GM12874 (cell line): ENCODE results near the gene POU2F3.

Experiments used
- CTCF ChIP-seq: IDR thresholded peaks from 2 replicates; pipeline ENCODE4 v1.5.1; 2011; ENCODE audit warnings: low read depth, mild to moderate bottlenecking, control low read depth, low read length, moderate library complexity; ENCODE audit not compliant: insufficient read depth

The POU2F3 gene

GRCh38 chr11:120259241-120259640 is 19.3 kb downstream of the POU2F3 start:
- TF ChIP-seq CTCF: no peak

DNA sequence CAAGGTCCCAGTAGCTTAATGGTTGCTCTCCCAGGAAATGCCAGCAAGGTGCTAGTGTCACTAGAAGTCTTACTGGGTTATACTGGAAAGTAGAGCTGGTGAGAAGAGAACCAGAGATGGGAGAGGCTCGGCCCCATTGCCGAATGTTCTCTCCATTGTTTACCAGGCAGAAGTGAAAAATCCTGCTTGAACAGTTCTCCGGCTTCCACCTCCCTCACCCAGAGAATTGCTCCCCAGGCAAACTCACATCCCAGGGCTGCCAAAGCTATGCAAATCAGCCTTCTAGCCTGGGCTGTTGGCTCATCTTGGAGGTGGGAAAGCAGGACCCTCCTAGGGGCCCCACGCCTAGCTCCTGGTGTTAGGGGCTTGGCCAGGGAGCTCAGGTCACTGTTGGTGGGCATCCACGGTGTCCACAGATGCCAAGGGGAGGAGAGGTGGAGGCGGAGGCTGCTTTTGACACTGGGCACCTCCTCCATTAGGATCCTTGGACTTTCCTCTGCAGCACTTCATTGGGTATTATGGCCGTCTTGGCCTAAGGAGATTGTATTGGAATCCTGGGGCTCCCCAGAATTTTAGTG is 20.1 kb downstream of the POU2F3 start:
- TF ChIP-seq CTCF: no peak

- TF ChIP-seq CTCF: no peak
Measured at GRCh38 chr11:120260616-120261015, 20.7 kb downstream of the POU2F3 start.

GRCh38 chr11:120261321-120261720 is 21.4 kb downstream of the POU2F3 start:
- TF ChIP-seq CTCF: no peak

GRCh38 chr11:120261931-120262330 is 22.0 kb downstream of the POU2F3 start:
- TF ChIP-seq CTCF: no peak

DNA sequence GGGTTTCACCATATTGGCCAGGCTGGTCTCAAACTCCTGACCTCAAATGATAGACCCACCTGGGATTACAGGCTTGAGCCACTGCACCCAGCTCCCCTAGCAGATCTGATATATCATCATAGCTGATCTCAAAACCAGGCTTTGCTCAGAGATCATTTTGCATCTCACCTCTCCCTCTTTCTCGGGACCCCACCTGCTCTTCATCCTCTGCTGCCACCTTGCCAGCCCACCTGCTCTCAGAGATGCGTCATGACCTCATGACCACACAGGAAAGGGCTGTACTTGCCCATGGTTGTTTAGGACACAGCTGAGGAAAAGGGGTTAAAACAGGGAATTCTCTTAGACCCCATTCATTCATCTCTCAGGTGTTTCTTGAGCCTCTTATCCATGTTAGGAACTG is 27.4 kb downstream of the POU2F3 start:
- no peak for TF ChIP-seq CTCF

GRCh38 chr11:120268686-120269085 is 28.7 kb downstream of the POU2F3 start:
- no peak for TF ChIP-seq CTCF
